Gastrocnemius medialis (tissue), 4 donors: ENCODE measurements around the gene RANBP3L. TPM values are rescaled to one million over a fixed set of nuclear protein-coding genes. Genes with fewer than 3 reads are reported as not detected.

Experiments used
- ATAC-seq, 2 donors: fragments of 150-250 bp; one replicate each; pipeline ENCODE4 v1.9.1; 2016
- DNase-seq, 2 donors: peaks; one replicate each; pipeline ENCODE4 v3.0.0-alpha.2; 2019
- H3K27ac ChIP-seq, 4 donors: fragments of 200-600 bp; sonication (generic); 1 replicate in 1 of 4; 2 replicates in 3 of 4; pipeline ENCODE4 v1.5.1; 2016 to 2018; ENCODE audit warnings: mild to moderate bottlenecking in 2 of 4, moderate library complexity in 1 of 4
- H3K27me3 ChIP-seq, 3 donors: fragments of 200-600 bp; sonication (generic) in 2 of 3; 1 replicate in 1 of 3; 2 replicates in 2 of 3; pipeline versions ENCODE4 v1.5.1 to v1.6.0; 2016 to 2019; ENCODE audit warnings: mild to moderate bottlenecking in 1 of 3, moderate library complexity in 1 of 3
- H3K36me3 ChIP-seq, 2 donors: fragments of 200-600 bp; sonication (generic) in 1 of 2; one replicate each; pipeline ENCODE4 v1.5.1; 2017 to 2018
- H3K4me1 ChIP-seq, 2 donors: fragments of 200-600 bp; sonication (generic) in 1 of 2; one replicate each; pipeline ENCODE4 v1.5.1; 2016 to 2017; ENCODE audit warnings: mild to moderate bottlenecking in 2 of 2
- H3K4me3 ChIP-seq, 4 donors: fragments of 200-600 bp; sonication (generic) in 3 of 4; 1 replicate in 1 of 4; 2 replicates in 3 of 4; pipeline ENCODE4 v1.5.1; 2016 to 2019; ENCODE audit warnings: mild to moderate bottlenecking in 2 of 4
- H3K9me3 ChIP-seq, 3 donors: fragments of 200-600 bp; sonication (generic) in 2 of 3; 1 replicate in 1 of 3; 2 replicates in 2 of 3; pipeline ENCODE4 v1.5.1; 2016 to 2019
- CTCF ChIP-seq, 5 experiments: fragments of 450-650 bp in 3 of 5; fragments of 200-600 bp in 2 of 5; sonication (generic) in 2 of 5; IDR thresholded peaks in 4 of 5; conservative IDR thresholded peaks in 1 of 5; 1 replicate in 4 of 5; 2 replicates in 1 of 5; pipeline ENCODE4 v1.5.1; 2016 to 2019; ENCODE audit warnings: antibody characterized with exemption in 5 of 5, mild to moderate bottlenecking in 3 of 5, moderate library complexity in 3 of 5
- POLR2A ChIP-seq, 2 donors: fragments of 450-650 bp; IDR thresholded peaks; one replicate each; pipeline ENCODE4 v1.6.1; 2017; ENCODE audit warnings: antibody characterized with exemption in 2 of 2, mild to moderate bottlenecking in 2 of 2, moderate library complexity in 2 of 2
- in situ Hi-C, 4 donors: fragments of 200-750 bp; cut with MboI; loops; one replicate each; pipeline versions ENCODE4 v1.15.0 to v1.8.0; 2017; ENCODE audit warnings: low sequenced_read_pairs in 4 of 4
- intact Hi-C: fragments of 100-400 bp; cut with DNase I; formaldehyde crosslinking; loops from one replicate; pipeline ENCODE4 v1.15.1; 2023; ENCODE audit warnings: low total_unique reads
- total RNA-seq, 4 donors: library from RNA; depleted of rRNA; stranded (reverse); fragments of >200 nt; gene quantifications; one replicate each; pipeline versions ENCODE4 v1.1.0 to v1.2.3, GENCODE V29; 2016

Gene RANBP3L
- total RNA-seq, 4 donors from 2014 or later = 0.82 to 2.5 (median 1.2) TPM

- TF ChIP-seq CTCF (IDR thresholded peaks at IDR 0.05 in 4 of 5, conservative IDR thresholded peaks at IDR 0.05 in 1 of 5) (no peak), POLR2A (IDR thresholded peaks at IDR 0.05) (no peak)
- in situ Hi-C loops (no loop called here), intact Hi-C loops (no loop called here)
- no peaks in the 10 kb centered on the region for H3K27me3 ChIP-seq
- no peaks in the 10 kb centered on the region for H3K4me1 ChIP-seq
- DNase-seq (no peak), ATAC-seq (no peak)
- H3K36me3 ChIP-seq = peaks cover 0 to 50% of the 10 kb centered on the region in 2 donors
- H3K27ac ChIP-seq = no peak overlapping the region
- no peaks in the 10 kb centered on the region for H3K9me3 ChIP-seq
- H3K4me3 ChIP-seq = no peak overlapping the region
These were observed 92.0 kb downstream of the RANBP3L start for GRCh38 chr5:36209664-36210063.

GRCh38 chr5:36208786-36209185 lies 92.9 kb downstream of the RANBP3L start:
- intact Hi-C loops = no loop called here

GRCh38 chr5:36206913-36207312 lies 94.8 kb downstream of the RANBP3L start:
- Histone ChIP-seq H3K27me3 (no peaks in the 10 kb centered on the region), H3K9me3 (no peaks in the 10 kb centered on the region), H3K4me1 (peaks cover 6 to 9% of the 10 kb centered on the region in 2 donors), H3K36me3 (peaks cover 0 to 45% of the 10 kb centered on the region in 2 donors), H3K27ac (no peak overlapping the region), H3K4me3 (no peak overlapping the region)
- intact Hi-C loops = no loop called here
- ATAC-seq = no peak
- DNase-seq = no peak
- TF ChIP-seq CTCF (IDR thresholded peaks at IDR 0.05 in 4 of 5, conservative IDR thresholded peaks at IDR 0.05 in 1 of 5) (no peak), POLR2A (IDR thresholded peaks at IDR 0.05) (no peak)
- in situ Hi-C loops = no loop called here

More at GRCh38 chr5:36208786-36209185, 92.9 kb downstream of the RANBP3L start:
- H3K27ac ChIP-seq = no peak overlapping the region
- peaks cover 0 to 50% of the 10 kb centered on the region in 2 donors for H3K36me3 ChIP-seq
- no peaks in the 10 kb centered on the region for H3K9me3 ChIP-seq
- no peak for TF ChIP-seq POLR2A (IDR thresholded peaks at IDR 0.05)
- TF ChIP-seq CTCF (IDR thresholded peaks at IDR 0.05 in 4 of 5, conservative IDR thresholded peaks at IDR 0.05 in 1 of 5) = no peak
- H3K4me1 ChIP-seq = no peaks in the 10 kb centered on the region
- no peak overlapping the region for H3K4me3 ChIP-seq
- in situ Hi-C loops = no loop called here
- no peaks in the 10 kb centered on the region for H3K27me3 ChIP-seq
- ATAC-seq (no peak), DNase-seq (no peak)

GRCh38 chr5:36205329-36205728 lies 96.4 kb downstream of the RANBP3L start:
- Histone ChIP-seq H3K27me3 (no peaks in the 10 kb centered on the region), H3K9me3 (no peaks in the 10 kb centered on the region), H3K27ac (no peak overlapping the region), H3K36me3 (peaks cover 0 to 38% of the 10 kb centered on the region in 2 donors), H3K4me1 (peaks cover 6 to 9% of the 10 kb centered on the region in 2 donors), H3K4me3 (no peak overlapping the region)
- in situ Hi-C loops = no loop called here
- no peak for TF ChIP-seq POLR2A (IDR thresholded peaks at IDR 0.05)
- TF ChIP-seq CTCF (IDR thresholded peaks at IDR 0.05 in 4 of 5, conservative IDR thresholded peaks at IDR 0.05 in 1 of 5) = no peak
- ATAC-seq (no peak), DNase-seq (no peak)
- intact Hi-C loops = no loop called here

- H3K4me1 ChIP-seq = peaks cover 6 to 9% of the 10 kb centered on the region in 2 donors
- no peak for TF ChIP-seq POLR2A (IDR thresholded peaks at IDR 0.05)
- no peak for TF ChIP-seq CTCF (IDR thresholded peaks at IDR 0.05 in 4 of 5, conservative IDR thresholded peaks at IDR 0.05 in 1 of 5)
- no peaks in the 10 kb centered on the region for H3K9me3 ChIP-seq
- DNase-seq (no peak), ATAC-seq (no peak)
- H3K36me3 ChIP-seq = peaks cover 0 to 46% of the 10 kb centered on the region in 2 donors
- H3K27me3 ChIP-seq = no peaks in the 10 kb centered on the region
- in situ Hi-C loops (no loop called here), intact Hi-C loops (no loop called here)
- H3K27ac ChIP-seq = no peak overlapping the region
- H3K4me3 ChIP-seq = no peak overlapping the region
These were observed 99.2 kb downstream of the RANBP3L start for GRCh38 chr5:36202521-36202961.
